Measurements from ENCODE around the gene HRAS.
"Not testable (repeated sequence)": the region's sequence is repeated elsewhere in the genome, so short reads cannot be mapped to it uniquely, and the experiment has no call there.

HRAS gene

GRCh38 chr11:526192-526591, 9.2 kb downstream of the HRAS start:
- Histone ChIP-seq H3K9me3 (ENCODE audit: control insufficient read depth, insufficient read depth, low read length) (no peaks in the 10 kb centered on the region; the same call in 1 of the 2 replicates), H3K4me1 (ENCODE audit: insufficient read depth, low read length) (no peaks in the 10 kb centered on the region), H3K36me3 (ENCODE audit: insufficient read depth, low read length) (no peaks in the 10 kb centered on the region), H3K9ac (ENCODE audit: low read depth, low read length) (no peak overlapping the region)

GRCh38 chr11:521177-521688, 14.1 kb downstream of the HRAS start:
- Histone ChIP-seq H3K9me3 (ENCODE audit: control insufficient read depth, insufficient read depth, low read length) (no peaks in the 10 kb centered on the region; the same call in 1 of the 2 replicates), H3K36me3 (ENCODE audit: insufficient read depth, low read length) (no peaks in the 10 kb centered on the region), H3K9ac (ENCODE audit: low read depth, low read length) (no peak overlapping the region), H3K4me1 (ENCODE audit: insufficient read depth, low read length) (no peaks in the 10 kb centered on the region)

GRCh38 chr11:520428-521176, 14.8 kb downstream of the HRAS start:
- H3K4me1 ChIP-seq (ENCODE audit: insufficient read depth, low read length), result no peaks in the 10 kb centered on the region
- H3K36me3 ChIP-seq (ENCODE audit: insufficient read depth, low read length), result no peaks in the 10 kb centered on the region
- H3K9ac ChIP-seq (ENCODE audit: low read depth, low read length), result no peak overlapping the region
- no peaks in the 10 kb centered on the region; the same call in 1 of the 2 replicates for H3K9me3 ChIP-seq (ENCODE audit: control insufficient read depth, insufficient read depth, low read length)

- Histone ChIP-seq H3K9ac (ENCODE audit: low read depth, low read length) (peak overlapping the region; percentile 36; the same call in 1 of the 2 replicates), H3K4me1 (ENCODE audit: insufficient read depth, low read length) (no peaks in the 10 kb centered on the region), H3K36me3 (ENCODE audit: insufficient read depth, low read length) (no peaks in the 10 kb centered on the region), H3K9me3 (ENCODE audit: control insufficient read depth, insufficient read depth, low read length) (no peaks in the 10 kb centered on the region; the same call in 1 of the 2 replicates)
These were observed 16.7 kb downstream of the HRAS start for GRCh38 chr11:518463-519202.

- not testable (repeated sequence) for H3K9me3 ChIP-seq (ENCODE audit: control insufficient read depth, insufficient read depth, low read length); H3K36me3 ChIP-seq (ENCODE audit: insufficient read depth, low read length); H3K9ac ChIP-seq (ENCODE audit: low read depth, low read length); H3K4me1 ChIP-seq (ENCODE audit: insufficient read depth, low read length)
These were observed 18.3 kb downstream of the HRAS start for GRCh38 chr11:516918-517685.

- H3K9me3 ChIP-seq (ENCODE audit: control insufficient read depth, insufficient read depth, low read length), result no peaks in the 10 kb centered on the region
- H3K9ac ChIP-seq (ENCODE audit: low read depth, low read length), result no peak overlapping the region
- no peaks in the 10 kb centered on the region for H3K36me3 ChIP-seq (ENCODE audit: insufficient read depth, low read length)
- no peaks in the 10 kb centered on the region for H3K4me1 ChIP-seq (ENCODE audit: insufficient read depth, low read length)
These were observed 19.0 kb downstream of the HRAS start for GRCh38 chr11:516400-516799.

- Histone ChIP-seq H3K4me1 (ENCODE audit: insufficient read depth, low read length) (no peaks in the 10 kb centered on the region), H3K9me3 (ENCODE audit: control insufficient read depth, insufficient read depth, low read length) (no peaks in the 10 kb centered on the region), H3K36me3 (ENCODE audit: insufficient read depth, low read length) (no peaks in the 10 kb centered on the region), H3K9ac (ENCODE audit: low read depth, low read length) (no peak overlapping the region)
These were observed 20.2 kb downstream of the HRAS start for GRCh38 chr11:515131-515530.

- Histone ChIP-seq H3K4me1 (ENCODE audit: insufficient read depth, low read length) (no peaks in the 10 kb centered on the region), H3K9ac (ENCODE audit: low read depth, low read length) (no peak overlapping the region), H3K9me3 (ENCODE audit: control insufficient read depth, insufficient read depth, low read length) (no peaks in the 10 kb centered on the region), H3K36me3 (ENCODE audit: insufficient read depth, low read length) (no peaks in the 10 kb centered on the region)
These were observed 20.8 kb downstream of the HRAS start for GRCh38 chr11:514606-515005.

GRCh38 chr11:512761-513595, 22.4 kb downstream of the HRAS start:
- Histone ChIP-seq H3K9ac (ENCODE audit: low read depth, low read length) (no peak overlapping the region), H3K36me3 (ENCODE audit: insufficient read depth, low read length) (peaks cover 4% of the 10 kb centered on the region), H3K9me3 (ENCODE audit: control insufficient read depth, insufficient read depth, low read length) (no peaks in the 10 kb centered on the region), H3K4me1 (ENCODE audit: insufficient read depth, low read length) (no peaks in the 10 kb centered on the region)

- H3K36me3 ChIP-seq (ENCODE audit: insufficient read depth, low read length), result peaks cover 4% of the 10 kb centered on the region
- peaks cover 6% of the 10 kb centered on the region; the same call in 1 of the 2 replicates for H3K4me1 ChIP-seq (ENCODE audit: insufficient read depth, low read length)
- H3K9me3 ChIP-seq (ENCODE audit: control insufficient read depth, insufficient read depth, low read length), result no peaks in the 10 kb centered on the region
- H3K9ac ChIP-seq (ENCODE audit: low read depth, low read length), result no peak overlapping the region
These were observed 26.4 kb downstream of the HRAS start for GRCh38 chr11:508956-509355.

GRCh38 chr11:507727-508515, 27.5 kb downstream of the HRAS start:
- no peaks in the 10 kb centered on the region for H3K9me3 ChIP-seq (ENCODE audit: control insufficient read depth, insufficient read depth, low read length)
- peaks cover 6% of the 10 kb centered on the region; the same call in 1 of the 2 replicates for H3K4me1 ChIP-seq (ENCODE audit: insufficient read depth, low read length)
- H3K36me3 ChIP-seq (ENCODE audit: insufficient read depth, low read length), result peaks cover 4% of the 10 kb centered on the region
- peak overlapping the region; percentile 86 for H3K9ac ChIP-seq (ENCODE audit: low read depth, low read length)

- Histone ChIP-seq H3K4me1 (ENCODE audit: insufficient read depth, low read length) (peaks cover 6% of the 10 kb centered on the region; the same call in 1 of the 2 replicates), H3K9me3 (ENCODE audit: control insufficient read depth, insufficient read depth, low read length) (no peaks in the 10 kb centered on the region), H3K36me3 (ENCODE audit: insufficient read depth, low read length) (peaks cover 4% of the 10 kb centered on the region), H3K9ac (ENCODE audit: low read depth, low read length) (peak within 1 kb of the TSS; percentile 96)
These were observed 28.2 kb downstream of the HRAS start, which contains the start of gene RNH1 for GRCh38 chr11:506995-507726. TSS of gene RNH1 (minus strand) at chr11:507242. CDS start at chr11:502162, 5,080 bp downstream.

All from ES-I3 (cell line).